Measurements from ENCODE around the gene MEAF6.

DNA sequence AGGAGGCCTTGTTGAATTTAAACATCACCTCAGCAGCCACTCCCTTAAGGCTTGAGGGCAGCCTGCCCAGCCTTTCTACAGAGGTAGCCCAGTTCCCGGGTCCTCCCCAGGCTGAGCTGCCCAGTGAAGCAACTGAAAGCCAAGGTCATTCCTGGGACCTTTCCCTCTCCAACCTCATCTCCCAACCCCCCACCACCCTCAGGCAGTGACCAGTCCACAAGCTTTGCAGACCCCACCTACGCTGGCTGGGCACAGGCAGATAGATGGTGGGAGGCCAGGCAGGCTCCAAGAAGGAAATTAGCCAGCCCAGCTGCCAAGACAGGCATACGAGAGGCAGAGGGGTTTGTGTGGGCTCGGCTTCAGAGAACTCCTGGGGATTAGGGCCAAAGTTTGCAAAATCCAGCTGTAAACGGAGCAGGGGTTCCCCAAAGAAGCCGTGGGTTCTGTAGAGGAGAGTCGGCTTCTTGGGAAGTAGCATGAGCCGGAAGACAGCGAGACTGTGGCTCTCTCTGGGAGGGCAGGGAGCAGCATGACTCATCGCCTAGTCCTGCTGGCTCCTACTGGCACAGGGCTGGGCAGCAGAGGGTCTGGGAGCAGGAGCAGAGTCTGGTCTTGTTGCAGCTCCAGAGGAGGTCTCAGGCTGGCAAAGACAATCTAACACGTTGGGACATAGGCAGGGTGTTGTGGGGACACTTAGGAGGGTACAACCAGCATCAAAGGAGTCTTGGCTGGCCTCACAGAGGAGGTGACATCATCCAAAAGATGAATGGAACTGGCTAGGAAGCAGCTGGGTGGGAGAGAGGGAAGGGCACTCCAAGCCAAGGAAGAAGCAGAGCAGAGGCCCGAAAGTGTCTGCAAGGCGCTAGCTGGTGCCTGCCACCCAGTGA is 43.0 kb downstream of the MEAF6 start:
- TF ChIP-seq FOXA1 (IDR thresholded peaks at IDR 0.05) = no peak
- no peak for TF ChIP-seq BHLHE40 (IDR thresholded peaks at IDR 0.05; ENCODE audit: borderline replicate concordance)
